ENCODE data around the gene CCDC182. TPM values are rescaled to one million over a fixed set of nuclear protein-coding genes. Genes with fewer than 3 reads are reported as not detected.

CCDC182 gene
- total RNA-seq, 1 donor from 2014 or later = not detected

DNA sequence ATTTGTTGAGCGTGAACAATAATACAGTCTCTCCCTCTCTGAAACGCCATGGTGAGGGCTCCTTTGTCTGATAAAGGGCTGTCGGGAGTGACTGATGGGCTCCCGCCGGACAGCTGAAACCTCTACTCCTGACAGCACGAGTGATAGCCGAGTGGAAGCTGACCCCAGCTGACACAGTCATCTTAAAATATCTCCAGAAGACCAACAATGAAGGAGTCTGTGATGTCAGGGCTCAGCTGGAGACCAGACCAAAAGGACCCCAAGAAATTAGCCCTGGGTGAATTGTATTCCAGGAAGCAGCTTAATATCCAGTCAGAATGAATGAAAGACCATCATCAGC, 22.4 kb downstream of the CCDC182 start:
- Mint-ChIP-seq H3K4me3 (no peak overlapping the region), H3K4me1 (no peaks in the 10 kb centered on the region), H3K27me3 (ENCODE audit: low read depth) (peaks cover 6% of the 10 kb centered on the region), H3K27ac (no peak overlapping the region), H3K36me3 (no peaks in the 10 kb centered on the region), H3K9me3 (no peaks in the 10 kb centered on the region)
- DNase-seq (ENCODE audit: low spot score in 2 of 2, unreplicated experiment in 2 of 2) = no peak
- TF ChIP-seq, protein P1, sequence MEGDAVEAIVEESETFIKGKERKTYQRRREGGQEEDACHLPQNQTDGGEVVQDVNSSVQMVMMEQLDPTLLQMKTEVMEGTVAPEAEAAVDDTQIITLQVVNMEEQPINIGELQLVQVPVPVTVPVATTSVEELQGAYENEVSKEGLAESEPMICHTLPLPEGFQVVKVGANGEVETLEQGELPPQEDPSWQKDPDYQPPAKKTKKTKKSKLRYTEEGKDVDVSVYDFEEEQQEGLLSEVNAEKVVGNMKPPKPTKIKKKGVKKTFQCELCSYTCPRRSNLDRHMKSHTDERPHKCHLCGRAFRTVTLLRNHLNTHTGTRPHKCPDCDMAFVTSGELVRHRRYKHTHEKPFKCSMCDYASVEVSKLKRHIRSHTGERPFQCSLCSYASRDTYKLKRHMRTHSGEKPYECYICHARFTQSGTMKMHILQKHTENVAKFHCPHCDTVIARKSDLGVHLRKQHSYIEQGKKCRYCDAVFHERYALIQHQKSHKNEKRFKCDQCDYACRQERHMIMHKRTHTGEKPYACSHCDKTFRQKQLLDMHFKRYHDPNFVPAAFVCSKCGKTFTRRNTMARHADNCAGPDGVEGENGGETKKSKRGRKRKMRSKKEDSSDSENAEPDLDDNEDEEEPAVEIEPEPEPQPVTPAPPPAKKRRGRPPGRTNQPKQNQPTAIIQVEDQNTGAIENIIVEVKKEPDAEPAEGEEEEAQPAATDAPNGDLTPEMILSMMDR (IDR thresholded peaks at IDR 0.05; ENCODE audit: unreplicated experiment) = no peak

DNA sequence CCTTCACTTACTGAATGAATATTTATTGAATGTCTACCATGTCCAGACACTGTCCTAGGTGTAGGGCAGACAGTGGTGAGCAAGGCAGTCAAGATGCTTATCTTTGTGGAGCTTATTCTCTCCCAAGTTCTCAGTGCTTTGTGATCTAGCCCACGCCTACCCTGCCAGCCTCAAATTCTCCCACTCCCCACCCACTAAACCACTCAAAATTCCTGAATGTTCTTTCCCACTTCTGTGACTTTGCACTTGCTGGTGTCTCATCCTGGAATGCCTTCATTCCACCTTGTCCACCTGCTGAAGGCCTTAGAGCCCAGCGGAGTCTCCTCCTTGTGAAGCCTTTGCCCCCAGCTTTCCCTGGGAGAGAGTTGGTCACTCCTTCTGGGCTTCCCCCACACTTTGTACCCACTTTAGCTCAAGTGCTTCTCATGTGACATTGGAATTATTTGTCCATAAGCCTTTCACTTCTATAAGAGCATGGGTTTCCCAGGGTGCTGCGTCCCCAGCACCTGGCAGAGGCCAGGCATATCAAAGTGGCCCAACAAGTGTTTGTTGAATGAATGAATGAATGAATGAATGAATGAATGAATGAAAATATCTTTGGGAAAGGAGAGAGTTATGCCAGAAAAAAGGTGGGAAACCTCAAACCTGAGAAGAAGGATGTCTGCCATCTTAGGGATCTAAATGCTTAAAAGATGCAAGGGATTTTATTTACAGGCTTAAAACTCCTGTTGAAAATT, 23.0 kb downstream of the CCDC182 start:
- DNase-seq (ENCODE audit: low spot score in 2 of 2, unreplicated experiment in 2 of 2) = no peak
- TF ChIP-seq, protein P1 (IDR thresholded peaks at IDR 0.05; ENCODE audit: unreplicated experiment) = no peak
- no peak overlapping the region for H3K27ac Mint-ChIP-seq
- H3K4me1 Mint-ChIP-seq = no peaks in the 10 kb centered on the region
- no peaks in the 10 kb centered on the region for H3K9me3 Mint-ChIP-seq
- peaks cover 10% of the 10 kb centered on the region for H3K27me3 Mint-ChIP-seq (ENCODE audit: low read depth)
- no peaks in the 10 kb centered on the region for H3K36me3 Mint-ChIP-seq
- no peak overlapping the region for H3K4me3 Mint-ChIP-seq

DNA sequence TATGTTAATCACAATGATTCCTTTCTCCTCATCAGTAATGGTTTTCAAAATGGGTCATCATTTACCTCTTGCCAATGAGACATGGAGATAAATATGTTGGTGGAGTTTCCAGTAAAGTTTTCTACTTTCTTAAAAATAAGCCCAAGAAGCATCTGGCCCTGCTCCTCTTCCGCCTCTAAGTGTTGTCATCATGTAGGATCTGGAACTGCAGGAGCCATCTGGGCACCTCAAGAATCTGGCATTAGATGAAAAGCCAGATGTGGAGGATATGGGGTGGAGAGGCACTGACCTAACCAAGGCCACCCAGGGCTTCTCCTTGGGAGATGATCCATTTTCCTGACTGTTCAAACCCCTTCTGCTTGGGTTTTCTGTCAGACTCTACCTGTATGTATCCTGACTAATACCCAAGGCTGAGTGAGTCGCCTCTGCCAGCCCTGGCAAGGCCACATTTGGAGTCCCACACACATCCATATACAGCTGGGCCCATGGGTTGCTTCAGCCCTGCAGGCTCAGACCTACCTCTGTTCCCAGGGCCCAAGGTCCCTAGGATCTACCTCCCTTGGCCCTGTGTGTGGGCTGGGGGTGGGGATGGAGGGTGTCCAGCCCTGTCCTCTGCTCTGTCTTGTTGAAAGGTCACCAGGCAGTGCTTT, 24.6 kb downstream of the CCDC182 start:
- Mint-ChIP-seq H3K4me1 (no peaks in the 10 kb centered on the region), H3K27me3 (ENCODE audit: low read depth) (peaks cover 21% of the 10 kb centered on the region), H3K9me3 (no peaks in the 10 kb centered on the region), H3K4me3 (no peak overlapping the region), H3K36me3 (no peaks in the 10 kb centered on the region), H3K27ac (no peak overlapping the region)
- TF ChIP-seq, protein P1 (IDR thresholded peaks at IDR 0.05; ENCODE audit: unreplicated experiment) = no peak
- DNase-seq (ENCODE audit: low spot score in 2 of 2, unreplicated experiment in 2 of 2) = no peak

DNA sequence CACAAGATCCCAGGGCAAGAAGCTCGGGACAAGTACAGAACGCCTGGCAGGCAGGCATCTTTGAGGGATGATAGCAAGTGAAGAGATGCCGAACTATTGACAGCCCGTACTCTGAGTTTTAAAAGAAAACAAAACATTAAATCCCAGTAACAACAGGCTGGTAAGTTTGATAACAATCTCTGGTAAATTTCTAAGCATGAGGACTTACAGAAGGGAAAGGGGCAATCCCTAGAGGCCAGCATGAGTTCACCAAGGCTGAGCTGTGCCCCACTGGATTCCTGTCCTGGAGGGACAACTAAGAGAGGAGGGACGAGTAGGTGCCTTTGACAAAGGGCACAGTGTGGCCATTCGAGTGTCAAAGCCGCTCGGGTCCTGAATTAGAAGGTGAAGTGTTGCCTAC, 26.2 kb downstream of the CCDC182 start:
- H3K4me1 Mint-ChIP-seq = no peaks in the 10 kb centered on the region
- TF ChIP-seq, protein P1 (IDR thresholded peaks at IDR 0.05; ENCODE audit: unreplicated experiment) = no peak
- H3K36me3 Mint-ChIP-seq = no peaks in the 10 kb centered on the region
- DNase-seq (ENCODE audit: low spot score in 2 of 2, unreplicated experiment in 2 of 2) = no peak
- no peaks in the 10 kb centered on the region for H3K9me3 Mint-ChIP-seq
- H3K4me3 Mint-ChIP-seq = no peak overlapping the region
- no peak overlapping the region for H3K27ac Mint-ChIP-seq
- H3K27me3 Mint-ChIP-seq (ENCODE audit: low read depth) = peaks cover 31% of the 10 kb centered on the region

DNA sequence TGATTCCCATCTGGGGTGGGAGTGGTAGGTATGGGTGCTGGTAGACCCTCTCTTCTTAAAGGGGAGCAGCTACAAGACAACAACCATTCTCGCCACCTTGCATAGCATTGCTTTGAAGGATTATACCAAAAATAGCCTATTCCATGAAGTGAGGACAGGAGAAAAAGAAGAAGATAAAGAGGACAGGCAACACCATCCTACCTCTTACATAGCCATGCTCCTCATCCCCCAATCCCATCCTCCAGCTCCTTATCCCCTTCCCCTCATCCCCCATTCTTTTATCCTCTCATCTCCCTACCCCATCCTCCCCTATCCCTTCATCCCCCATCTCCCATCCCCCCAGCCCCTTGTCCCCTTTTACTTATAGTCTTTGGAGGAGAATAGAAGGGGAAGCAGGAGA, 29.1 kb downstream of the CCDC182 start:
- Mint-ChIP-seq H3K27me3 (ENCODE audit: low read depth) (peaks cover 47% of the 10 kb centered on the region), H3K4me3 (no peak overlapping the region)

More for the DNA sequence above, 29.1 kb downstream of the CCDC182 start:
- no peaks in the 10 kb centered on the region for H3K9me3 Mint-ChIP-seq
- no peaks in the 10 kb centered on the region for H3K36me3 Mint-ChIP-seq
- H3K4me1 Mint-ChIP-seq = no peaks in the 10 kb centered on the region
- H3K27ac Mint-ChIP-seq = no peak overlapping the region
- TF ChIP-seq, protein P1 (IDR thresholded peaks at IDR 0.05; ENCODE audit: unreplicated experiment) = no peak
- no peak for DNase-seq (ENCODE audit: low spot score in 2 of 2, unreplicated experiment in 2 of 2)

All from mesothelial cell of epicardium (in vitro differentiated cells).